HG03565 (cell line): ENCODE data around the gene ADGRV1.
"Not testable (repeated sequence)": the region's sequence is repeated elsewhere in the genome, so short reads cannot be mapped to it uniquely, and the experiment has no call there.

Experiments
- ATAC-seq: cut with Tn5 transposase; IDR thresholded peaks from one replicate; pipeline ENCODE4 v1.9.1; 2021; ENCODE audit warnings: mild to moderate bottlenecking, moderate library complexity; ENCODE audit not compliant: unreplicated experiment

ADGRV1 gene

GRCh38 chr5:90586469-90586868, 27.9 kb downstream of the ADGRV1 start:
- no peak for ATAC-seq

- no peak for ATAC-seq
These were observed 31.6 kb downstream of the ADGRV1 start for GRCh38 chr5:90590170-90590569.

- not testable (repeated sequence) for ATAC-seq
These were observed 34.5 kb downstream of the ADGRV1 start for GRCh38 chr5:90593083-90593482.

GRCh38 chr5:90595766-90596165, 37.2 kb downstream of the ADGRV1 start:
- not testable (repeated sequence) for ATAC-seq

GRCh38 chr5:90598293-90598692, 39.7 kb downstream of the ADGRV1 start:
- no peak for ATAC-seq

GRCh38 chr5:90600307-90600706, 41.7 kb downstream of the ADGRV1 start:
- not testable (repeated sequence) for ATAC-seq

- no peak for ATAC-seq
These were observed 42.9 kb downstream of the ADGRV1 start for GRCh38 chr5:90601468-90601867.

GRCh38 chr5:90602681-90603080, 44.1 kb downstream of the ADGRV1 start:
- ATAC-seq, result no peak

GRCh38 chr5:90606539-90606938, 47.9 kb downstream of the ADGRV1 start:
- no peak for ATAC-seq

- peak; percentile 98 for ATAC-seq
These were observed 54.3 kb downstream of the ADGRV1 start for GRCh38 chr5:90612919-90613318.

GRCh38 chr5:90613459-90613858, 54.9 kb downstream of the ADGRV1 start:
- no peak for ATAC-seq

GRCh38 chr5:90613918-90614504, 55.4 kb downstream of the ADGRV1 start:
- ATAC-seq, result no peak

GRCh38 chr5:90615355-90615754, 56.8 kb downstream of the ADGRV1 start:
- no peak for ATAC-seq

GRCh38 chr5:90618071-90618470, 59.5 kb downstream of the ADGRV1 start:
- no peak for ATAC-seq

GRCh38 chr5:90619762-90620161, 61.2 kb downstream of the ADGRV1 start:
- ATAC-seq, result not testable (repeated sequence)

GRCh38 chr5:90621848-90622247, 63.3 kb downstream of the ADGRV1 start:
- ATAC-seq, result no peak

GRCh38 chr5:90626493-90626892, 67.9 kb downstream of the ADGRV1 start:
- no peak for ATAC-seq

- no peak for ATAC-seq
These were observed 69.9 kb downstream of the ADGRV1 start for GRCh38 chr5:90628492-90628891.

- no peak for ATAC-seq
These were observed 74.2 kb downstream of the ADGRV1 start for GRCh38 chr5:90632791-90633190.

- ATAC-seq, result no peak
These were observed 78.4 kb downstream of the ADGRV1 start for GRCh38 chr5:90636948-90637347.

- ATAC-seq, result no peak
These were observed 79.1 kb downstream of the ADGRV1 start for GRCh38 chr5:90637731-90638130.

- no peak for ATAC-seq
These were observed 80.3 kb downstream of the ADGRV1 start for GRCh38 chr5:90638878-90639277.

- peak; percentile 41 for ATAC-seq
These were observed 82.0 kb downstream of the ADGRV1 start for GRCh38 chr5:90640484-90641059.
